CD4-positive, alpha-beta T cell treated with Interleukin-17A for 1 hour (primary cell): ENCODE data around the gene CLC.
"Not testable (repeated sequence)": the region's sequence is repeated elsewhere in the genome, so short reads cannot be mapped to it uniquely, and the experiment has no call there.

Experiments used
- DNase-seq: peaks from one replicate; pipeline ENCODE4 v3.0.0-alpha.2; 2020

The CLC gene

DNA sequence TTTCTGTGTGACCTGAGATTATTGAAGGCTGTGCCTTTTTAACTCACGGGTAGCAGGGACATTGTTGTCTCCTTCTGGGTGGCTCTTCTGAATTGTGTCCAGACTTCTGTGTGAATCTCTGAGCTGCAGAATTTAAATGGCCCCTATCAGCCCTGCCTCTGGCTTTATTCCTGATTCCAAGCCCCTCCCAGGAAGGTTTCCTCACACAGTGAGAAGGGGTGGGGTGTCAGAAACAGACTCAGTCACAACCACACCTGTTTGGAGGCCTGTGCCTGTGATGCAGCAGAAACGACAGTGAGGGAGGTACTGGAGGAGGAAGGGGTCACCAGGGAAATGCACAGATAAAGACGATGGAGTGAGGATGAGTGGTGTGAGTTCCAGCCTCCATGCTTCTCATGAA is at the start of gene CLC:
Gene CLC, minus strand, starts transcription at position 139 of the 400 bp plus-strand sequence. Its CDS starts 77 bp downstream, at position 62.
- DNase-seq = no peak

GRCh38 chr19:39780894-39781293 is 43.1 kb upstream of the CLC start:
- no peak for DNase-seq

GRCh38 chr19:39778763-39779162 is 40.9 kb upstream of the CLC start, which contains the start of gene LEUTX:
TSS of gene LEUTX (plus strand) at chr19:39778854. CDS start at chr19:39778921, 67 bp downstream.
- no peak for DNase-seq

DNA sequence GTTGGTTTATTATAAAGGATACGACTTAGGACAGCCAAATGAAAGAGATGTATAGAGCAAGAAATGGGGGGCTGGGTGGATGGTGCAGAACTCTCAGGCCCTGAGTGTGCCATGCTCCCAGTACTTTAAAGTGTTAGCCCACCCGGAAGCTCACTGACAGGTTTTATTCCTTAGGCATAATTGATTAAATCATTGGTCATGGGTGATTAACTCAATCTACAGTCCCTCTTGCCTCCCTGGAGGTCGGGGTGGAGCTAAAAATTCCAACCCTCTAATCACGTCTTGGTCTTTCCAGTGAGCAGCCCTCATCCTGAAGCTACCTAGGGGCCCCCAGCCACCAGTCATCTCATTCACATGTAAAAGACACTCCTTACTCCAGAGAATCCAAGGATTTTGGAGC is 31.0 kb upstream of the CLC start:
- DNase-seq = no peak

GRCh38 chr19:39768334-39768733 is 30.5 kb upstream of the CLC start:
- no peak for DNase-seq

DNA sequence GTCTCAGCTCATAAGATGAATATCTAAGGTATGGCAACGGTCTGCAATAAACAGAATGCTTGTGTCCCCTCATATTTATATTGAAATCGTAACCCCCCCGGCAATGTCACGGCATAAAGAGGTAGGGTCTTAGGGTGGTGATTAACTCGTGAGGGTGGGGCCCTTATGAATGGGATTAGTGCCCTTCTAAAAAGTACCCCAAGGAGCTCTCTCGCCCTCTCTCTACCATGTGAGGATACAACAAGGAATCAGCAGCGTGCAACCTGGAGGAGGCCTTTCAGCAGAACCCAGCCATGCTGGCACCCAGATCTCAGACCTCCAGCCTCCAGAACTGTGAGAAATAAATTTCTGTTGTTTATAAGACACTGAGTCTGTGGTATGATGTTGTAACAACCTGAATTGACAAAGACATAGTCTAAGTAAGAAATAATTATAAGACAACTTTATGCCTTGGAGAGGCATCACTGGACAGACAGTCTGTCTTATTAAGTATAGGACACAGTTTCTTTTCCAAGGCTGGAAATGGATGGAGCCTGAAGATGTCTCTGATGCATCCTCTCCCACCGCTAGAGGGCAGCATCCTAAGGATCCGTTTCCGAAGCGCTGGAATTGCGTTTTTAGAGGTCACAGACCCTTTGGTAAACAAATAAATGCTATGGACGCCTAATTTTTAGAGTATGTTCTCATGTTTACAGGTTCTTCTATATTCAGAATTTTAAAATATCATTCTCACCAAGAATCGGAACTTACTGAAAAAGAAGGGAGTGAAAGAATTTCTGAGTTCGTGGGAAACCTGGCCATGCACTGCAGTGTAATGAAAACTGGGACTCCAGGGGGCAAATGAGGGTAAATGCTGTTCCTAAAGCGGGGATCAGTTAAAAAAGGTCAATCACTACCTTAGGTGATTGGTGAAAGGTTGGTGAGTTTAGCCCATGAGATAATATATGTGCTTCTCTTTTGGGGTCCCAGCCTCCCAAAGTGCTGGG is 27.6 kb upstream of the CLC start:
- DNase-seq = peak; percentile 37

- not testable (repeated sequence) for DNase-seq
These were observed 24.0 kb upstream of the CLC start for GRCh38 chr19:39761851-39762250.

DNA sequence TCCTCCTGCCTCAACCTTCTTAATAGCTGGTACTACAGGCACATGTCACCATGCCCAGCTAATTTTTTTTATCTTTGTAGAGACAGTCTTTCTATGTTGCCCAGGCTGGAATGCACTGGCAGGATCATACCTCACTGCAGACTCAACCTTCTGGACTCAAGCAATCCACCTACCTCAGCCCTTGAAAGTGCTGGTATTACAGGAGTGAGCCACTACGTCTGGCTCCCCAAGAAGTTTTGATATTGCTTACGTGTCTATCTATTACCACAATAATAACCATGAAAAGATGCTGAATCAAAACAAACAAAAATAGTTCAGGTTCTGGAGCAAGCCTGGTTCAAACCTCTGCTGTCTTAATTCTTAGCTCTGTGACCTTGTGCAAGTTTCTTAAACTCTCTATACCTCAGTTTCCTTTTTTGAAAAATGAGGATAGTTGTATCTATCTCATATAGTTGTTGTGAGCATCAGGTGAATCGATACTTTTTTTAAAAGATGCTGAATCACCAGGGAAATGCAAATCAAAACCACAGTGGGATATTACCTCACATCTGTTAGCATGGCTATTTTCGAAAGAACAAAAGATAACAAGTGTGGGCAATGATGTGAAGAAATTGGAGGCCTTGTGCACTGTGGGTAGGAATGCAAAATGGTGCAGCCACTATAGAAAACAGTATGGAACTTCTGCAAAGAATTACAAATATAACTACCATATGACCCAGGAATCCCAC is 21.8 kb upstream of the CLC start:
- no peak for DNase-seq

DNA sequence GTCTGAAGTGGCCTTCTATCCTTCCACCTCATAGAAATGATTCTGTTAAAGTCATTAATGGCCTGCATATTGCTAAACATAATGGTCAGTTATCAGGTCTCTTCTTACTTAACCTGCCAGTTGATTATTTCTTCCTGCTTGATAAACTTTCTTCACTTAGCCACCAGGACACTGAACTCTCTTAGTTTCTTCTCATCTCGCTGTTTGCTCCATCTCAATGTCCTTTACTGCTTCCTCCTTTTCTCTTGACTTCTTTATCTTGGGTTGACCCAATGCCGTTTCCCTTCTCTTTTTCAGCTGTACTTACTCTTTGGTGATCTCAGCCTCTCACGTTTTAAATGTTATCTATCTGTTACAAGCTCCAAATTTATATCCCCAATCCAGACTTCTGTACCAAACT is 17.1 kb upstream of the CLC start:
- no peak for DNase-seq

DNA sequence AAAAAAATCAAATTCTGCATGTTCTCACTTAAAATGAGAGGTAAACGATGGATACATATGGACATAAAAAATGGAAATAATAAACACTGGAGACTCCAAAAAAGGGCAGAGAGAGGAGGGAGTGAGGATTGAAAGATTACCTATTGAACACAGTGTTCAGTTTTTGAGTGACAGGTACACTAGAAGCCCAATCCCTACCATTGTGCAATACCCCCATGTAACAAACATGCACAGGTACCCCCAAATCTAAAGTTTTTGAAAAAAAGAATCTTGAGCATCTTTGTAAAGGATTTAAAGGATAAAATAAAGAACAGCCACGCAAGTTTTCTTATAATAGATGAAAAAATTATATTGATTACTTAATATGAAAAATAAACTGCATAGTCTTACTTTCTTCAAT is 16.7 kb upstream of the CLC start:
- DNase-seq = no peak

DNA sequence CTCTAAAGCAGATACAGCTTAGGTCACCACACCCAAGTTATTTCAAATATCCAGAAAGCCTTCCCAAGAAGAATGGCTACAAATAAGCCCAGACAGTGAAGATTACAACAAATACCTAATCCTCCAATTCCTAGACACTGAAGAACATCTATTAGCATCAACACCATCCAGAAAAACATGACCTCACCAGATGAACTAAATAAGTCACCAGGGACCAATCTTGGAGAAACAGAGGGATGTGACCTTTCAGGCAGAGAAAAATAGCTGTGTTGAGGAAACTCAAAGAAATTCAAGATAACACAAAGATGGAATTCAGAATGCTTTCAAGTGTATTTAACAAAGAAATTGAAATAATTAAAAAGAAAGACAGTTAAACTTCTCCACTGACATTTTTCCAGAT is 15.0 kb upstream of the CLC start:
- no peak for DNase-seq

GRCh38 chr19:39752390-39752789 is 14.6 kb upstream of the CLC start:
- no peak for DNase-seq

DNA sequence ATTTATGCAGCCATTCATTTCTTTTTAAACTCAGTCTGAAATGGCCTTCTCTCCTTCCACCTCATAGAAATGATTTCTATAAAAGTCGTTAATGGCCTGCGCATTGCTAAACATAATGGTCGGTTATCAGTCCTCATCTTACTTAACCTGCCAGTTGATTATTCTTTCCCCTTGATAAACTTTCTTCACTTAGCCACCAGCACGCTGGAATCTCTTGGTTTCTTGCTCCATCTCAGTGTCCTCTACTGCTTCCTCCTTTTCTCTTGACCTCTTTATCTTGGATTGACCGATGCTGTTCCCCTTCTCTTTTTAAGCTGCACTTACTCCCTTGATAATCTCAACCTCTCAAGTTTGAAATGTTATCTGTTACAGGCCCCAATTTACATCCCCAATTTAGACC is 12.2 kb upstream of the CLC start:
- DNase-seq = no peak

- no peak for DNase-seq
These were observed 9.2 kb upstream of the CLC start for GRCh38 chr19:39746836-39747529.

DNA sequence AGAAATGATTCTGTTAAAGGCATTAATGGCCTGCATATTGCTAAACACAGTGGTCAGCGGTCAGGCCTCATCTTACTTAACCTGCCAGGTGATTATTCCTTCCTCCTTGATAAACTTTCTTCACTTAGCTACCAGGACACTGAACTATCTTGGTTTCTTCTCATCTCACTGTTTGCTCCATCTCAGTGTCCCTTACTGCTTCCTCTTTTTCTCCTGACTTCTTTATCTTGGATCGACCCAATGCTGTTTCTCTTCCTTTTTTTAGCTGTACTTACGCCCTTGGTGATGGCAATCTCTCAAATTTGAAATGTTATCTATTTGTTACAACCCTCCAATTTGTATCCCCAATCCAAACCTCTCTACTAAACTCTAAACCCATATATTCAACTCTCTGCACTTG is 7.8 kb upstream of the CLC start:
- DNase-seq = no peak

GRCh38 chr19:39740395-39740794 is 2.6 kb upstream of the CLC start:
- DNase-seq = no peak

DNA sequence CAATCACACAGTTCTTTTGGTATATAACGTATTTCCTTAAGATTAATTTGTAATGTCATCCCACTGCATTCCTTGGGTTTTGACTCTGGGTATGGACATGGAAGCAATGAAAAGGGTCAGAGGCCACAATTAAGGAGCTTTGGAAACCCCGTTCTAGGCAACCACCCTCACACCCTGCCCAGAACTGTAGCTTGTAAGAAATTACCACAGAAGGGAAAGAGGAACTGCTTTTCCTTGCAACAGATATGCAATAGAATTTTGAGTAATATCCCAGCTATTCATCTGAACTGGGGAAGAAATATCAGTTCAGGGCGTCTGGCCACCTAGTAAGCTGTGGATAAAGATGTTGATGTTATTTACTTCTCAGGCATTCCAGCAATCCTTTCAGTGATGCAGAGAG is 985 bp upstream of the CLC start:
- DNase-seq = no peak

- DNase-seq = no peak
These were observed 478 bp downstream of the CLC start for GRCh38 chr19:39737351-39737750.

- DNase-seq = no peak
These were observed 1.7 kb downstream of the CLC start for GRCh38 chr19:39736088-39736487.

DNA sequence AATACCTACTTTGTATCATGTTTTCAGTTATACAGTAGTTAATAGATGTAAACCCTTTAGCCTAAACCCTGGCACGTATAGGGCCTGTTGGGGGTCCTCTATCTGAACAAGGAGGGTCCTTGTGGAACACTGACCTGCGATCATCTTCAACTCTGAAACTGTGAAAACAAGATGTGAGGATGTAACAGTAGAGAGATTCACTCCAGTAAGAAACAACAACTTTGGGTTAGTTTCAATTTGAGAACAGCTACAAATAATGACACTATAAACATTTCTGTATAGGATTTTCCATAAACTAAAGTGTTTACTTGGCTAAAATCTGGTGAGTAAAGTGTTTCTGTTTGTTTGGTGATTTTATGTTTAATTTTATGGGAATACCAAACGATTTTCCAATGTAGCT is 2.1 kb downstream of the CLC start:
- DNase-seq = no peak

- no peak for DNase-seq
These were observed 4.0 kb downstream of the CLC start for GRCh38 chr19:39733841-39734240.

- no peak for DNase-seq
These were observed 6.1 kb downstream of the CLC start for GRCh38 chr19:39731685-39732084.

GRCh38 chr19:39729594-39729993 is 8.2 kb downstream of the CLC start:
- DNase-seq = no peak
